Retinal pigment epithelial cell (primary cell): ENCODE measurements around the gene RPS29.

Experiments used
- DNase-seq: peaks from one replicate; pipeline ENCODE4 v3.0.0-alpha.2; 2010; ENCODE audit warnings: low read depth
- H3K4me3 ChIP-seq: 2 replicates; pipeline ENCODE4 v1.5.1; 2011; ENCODE audit warnings: mild to moderate bottlenecking, low read length, control low read depth, moderate library complexity
- CTCF ChIP-seq: conservative IDR thresholded peaks from 2 replicates; pipeline ENCODE4 v1.5.1; 2011; ENCODE audit warnings: low read depth, low read length, control low read depth, inconsistent platforms

The RPS29 gene

DNA sequence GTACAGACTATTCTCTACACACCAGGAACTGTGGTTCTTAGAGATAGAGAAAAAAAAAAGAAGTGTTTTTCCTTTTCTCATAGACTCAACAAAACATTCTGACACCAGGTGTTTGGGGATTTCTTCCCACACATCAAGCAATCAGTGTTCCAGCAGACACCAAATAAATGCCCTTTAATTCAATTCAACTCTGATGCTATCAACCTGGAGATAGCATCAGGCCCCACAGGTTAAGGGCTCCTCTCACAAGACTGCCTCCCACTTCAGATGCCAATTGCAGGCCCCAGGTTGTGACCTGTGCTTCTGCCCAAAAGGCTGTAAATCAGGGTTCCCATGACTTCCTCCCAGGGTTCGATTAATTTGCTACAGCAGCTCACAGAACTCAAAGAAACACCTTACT, 36.7 kb downstream of the RPS29 start:
- no peak overlapping the region for H3K4me3 ChIP-seq
- TF ChIP-seq CTCF = no peak
- no peak for DNase-seq

- TF ChIP-seq CTCF = no peak
- no peak for DNase-seq
Measured at GRCh38 chr14:49546766-49547165, 39.4 kb downstream of the RPS29 start.

DNA sequence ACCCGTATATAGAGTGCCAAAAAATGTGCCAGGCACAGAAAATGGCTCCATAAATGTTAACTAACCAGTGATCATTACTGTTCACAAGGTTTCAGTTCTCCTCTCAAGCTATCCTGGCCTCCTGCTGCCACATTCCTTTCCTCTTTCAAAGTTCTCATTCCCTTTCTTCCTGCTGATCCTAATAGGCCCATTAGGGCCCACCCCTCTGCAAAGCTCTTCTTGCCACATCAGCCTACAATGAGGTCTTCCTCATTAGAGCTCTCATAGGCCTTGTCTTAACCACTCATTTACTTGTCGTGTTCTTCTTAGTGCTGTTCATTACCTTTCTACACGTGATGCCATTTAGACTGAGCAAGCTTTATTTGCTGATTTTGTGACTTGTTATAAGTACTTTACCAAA, 40.5 kb downstream of the RPS29 start:
- no peak for TF ChIP-seq CTCF
- DNase-seq = no peak
- no peak overlapping the region for H3K4me3 ChIP-seq

More at GRCh38 chr14:49546766-49547165, 39.4 kb downstream of the RPS29 start:
- H3K4me3 ChIP-seq = no peak overlapping the region

DNA sequence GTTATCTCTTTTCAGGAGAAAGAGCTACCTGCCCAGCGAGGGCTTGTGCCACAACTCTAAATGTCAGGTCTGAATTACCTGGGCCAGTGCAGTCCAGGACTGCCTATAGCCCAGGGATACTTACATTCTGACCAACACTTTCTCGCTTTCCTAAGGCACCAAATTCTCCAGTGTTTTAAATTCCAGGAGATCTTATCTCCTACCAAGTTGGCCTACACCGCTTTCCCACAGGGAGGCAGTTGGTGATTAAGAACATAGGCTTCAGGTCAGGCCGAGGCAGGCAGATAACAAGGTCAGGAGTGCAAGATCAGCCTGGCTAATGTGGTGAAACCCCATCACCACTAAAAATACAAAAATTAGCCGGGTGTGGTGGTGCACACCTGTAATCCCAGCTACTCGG, 41.1 kb downstream of the RPS29 start:
- no peak overlapping the region for H3K4me3 ChIP-seq
- no peak for TF ChIP-seq CTCF
- DNase-seq = no peak

DNA sequence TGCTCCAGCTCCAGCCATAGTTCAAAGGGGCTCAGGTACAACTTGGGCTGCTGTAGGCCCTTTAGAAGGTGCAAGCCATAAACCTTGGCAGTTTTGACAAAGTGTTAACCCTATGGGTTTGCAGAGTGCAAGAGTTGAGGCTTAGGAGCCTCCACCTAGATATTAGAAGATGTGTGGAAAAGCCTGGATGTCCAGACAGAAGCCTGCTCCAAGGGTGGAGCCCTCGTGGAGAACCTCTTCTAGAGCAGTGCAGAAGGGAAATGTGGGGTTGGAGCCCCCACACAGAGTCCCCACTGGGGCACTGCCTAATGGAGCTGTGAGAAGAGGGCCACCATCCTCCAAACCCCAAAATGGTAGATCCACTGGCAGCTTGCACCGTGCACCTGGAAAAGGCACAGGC, 45.1 kb downstream of the RPS29 start:
- DNase-seq = no peak
- H3K4me3 ChIP-seq = no peak overlapping the region
- TF ChIP-seq CTCF = no peak

DNA sequence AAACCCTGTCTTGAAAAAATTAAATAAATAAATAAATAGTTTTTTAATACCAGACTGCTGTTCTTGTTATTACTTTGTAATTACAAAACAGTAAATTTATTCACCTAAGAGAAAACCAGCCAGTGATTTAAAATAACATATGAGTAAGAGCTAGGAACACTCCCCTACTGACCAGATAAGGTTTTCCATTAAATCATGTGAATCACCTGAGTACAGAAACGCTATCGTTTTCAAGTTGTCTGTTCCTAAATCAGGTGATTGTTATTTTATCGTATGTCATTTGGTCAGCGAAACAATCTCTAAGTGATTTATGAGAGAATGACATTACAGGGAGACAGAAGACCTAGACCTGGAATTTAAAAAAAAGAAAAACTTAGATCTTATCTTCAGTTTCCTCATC, 47.3 kb downstream of the RPS29 start:
- no peak for DNase-seq
- no peak overlapping the region for H3K4me3 ChIP-seq
- TF ChIP-seq CTCF = no peak
